Astrocyte (in vitro differentiated cells and primary cell): ENCODE measurements around the gene RUSF1. TPM values are rescaled to one million over a fixed set of nuclear protein-coding genes. Genes with fewer than 3 reads are reported as not detected.

Source experiments
- DNase-seq: peaks from one replicate; pipeline ENCODE4 v3.0.0-alpha.2; 2010; ENCODE audit warnings: low read depth
- FAIRE-seq: peaks from 2 replicates; lab custom pipeline; 2011; peaks lifted over from hg19 to GRCh38; lab: Jason Lieb, UNC
- H2AFZ ChIP-seq: 2 replicates; pipeline ENCODE4 v1.6.0; 2012; ENCODE audit warnings: low read depth, low read length, inconsistent platforms
- H3K27ac ChIP-seq: 2 replicates; pipeline ENCODE4 v1.5.1; 2011; ENCODE audit warnings: low read depth, low read length, inconsistent platforms
- H3K27me3 ChIP-seq: 2 replicates; pipeline ENCODE4 v1.6.0; 2011; ENCODE audit warnings: low read length, inconsistent platforms; ENCODE audit not compliant: insufficient read depth
- H3K36me3 ChIP-seq: 2 replicates; pipeline ENCODE4 v1.5.1; 2011; ENCODE audit warnings: low read length, inconsistent platforms; ENCODE audit not compliant: insufficient read depth
- H3K4me1 ChIP-seq: 2 replicates; pipeline ENCODE4 v1.5.1; 2011; ENCODE audit warnings: low read length, inconsistent platforms; ENCODE audit not compliant: insufficient read depth
- H3K4me2 ChIP-seq: 2 replicates; pipeline ENCODE4 v1.6.0; 2012; ENCODE audit warnings: low read length, inconsistent platforms
- H3K4me3 ChIP-seq: 2 replicates; pipeline ENCODE4 v1.5.1; 2011; ENCODE audit warnings: low read depth, mild to moderate bottlenecking, low read length, inconsistent platforms; ENCODE audit not compliant: insufficient read depth
- H3K79me2 ChIP-seq: 2 replicates; pipeline ENCODE4 v1.6.0; 2012; ENCODE audit warnings: mild to moderate bottlenecking, low read length, inconsistent platforms; ENCODE audit not compliant: insufficient read depth
- H3K9ac ChIP-seq: 2 replicates; pipeline ENCODE4 v1.6.0; 2012; ENCODE audit warnings: mild to moderate bottlenecking, low read length, inconsistent platforms
- H3K9me3 ChIP-seq: 2 replicates; pipeline ENCODE4 v1.5.1; 2012; ENCODE audit warnings: low read depth, mild to moderate bottlenecking, low read length, inconsistent platforms; ENCODE audit not compliant: insufficient read depth
- H4K20me1 ChIP-seq: 2 replicates; pipeline ENCODE4 v1.6.0; 2012; ENCODE audit warnings: low read length, inconsistent platforms; ENCODE audit not compliant: insufficient read depth
- H3K27ac Mint-ChIP-seq: one replicate; pipeline ENCODE4 v1.8.0; 2021; ENCODE audit warnings: mild to moderate bottlenecking, mixed read lengths; ENCODE audit not compliant: unreplicated experiment
- H3K27me3 Mint-ChIP-seq: one replicate; pipeline ENCODE4 v1.8.0; 2021; ENCODE audit warnings: low read depth, mixed read lengths; ENCODE audit not compliant: unreplicated experiment
- H3K36me3 Mint-ChIP-seq: one replicate; pipeline ENCODE4 v1.8.0; 2021; ENCODE audit warnings: low read depth, mixed read lengths; ENCODE audit not compliant: unreplicated experiment
- H3K4me1 Mint-ChIP-seq: one replicate; pipeline ENCODE4 v1.8.0; 2021; ENCODE audit warnings: low read depth, mixed read lengths; ENCODE audit not compliant: unreplicated experiment
- H3K4me3 Mint-ChIP-seq: one replicate; pipeline ENCODE4 v1.8.0; 2021; ENCODE audit warnings: mild to moderate bottlenecking, moderate library complexity, mixed read lengths; ENCODE audit not compliant: unreplicated experiment
- H3K9me3 Mint-ChIP-seq: one replicate; pipeline ENCODE4 v1.8.0; 2021; ENCODE audit warnings: mild to moderate bottlenecking, mixed read lengths; ENCODE audit not compliant: unreplicated experiment
- CTCF ChIP-seq: IDR thresholded peaks from 2 replicates; pipeline ENCODE4 v1.5.1; 2011; ENCODE audit warnings: low read depth, mild to moderate bottlenecking, inconsistent platforms, low read length, moderate library complexity; ENCODE audit not compliant: insufficient read depth
- EZH2 ChIP-seq: IDR thresholded peaks from 2 replicates; pipeline ENCODE4 v1.6.1; 2012; ENCODE audit warnings: mild to moderate bottlenecking, low read length, inconsistent platforms; ENCODE audit not compliant: insufficient read depth
- total RNA-seq: library from RNA; stranded (reverse); gene quantifications from 2 replicates; pipeline ENCODE4 v1.2.1, GENCODE V29; 2021

RUSF1 gene
- total RNA-seq, 1 donor from 2014 or later: 33.9 TPM

- Histone ChIP-seq H3K27me3 (no peaks in the 10 kb centered on the region), H4K20me1 (peaks cover 42% of the 10 kb centered on the region), H3K79me2 (peaks cover 56% of the 10 kb centered on the region), H3K36me3 (peaks cover 2% of the 10 kb centered on the region), H3K9ac (peak overlapping the region; percentile 97), H2AFZ (peak overlapping the region; percentile 94), H3K9me3 (no peaks in the 10 kb centered on the region), H3K4me2 (peak overlapping the region; percentile 89), H3K4me1 (peaks cover 44% of the 10 kb centered on the region), H3K4me3 (peak overlapping the region; percentile 77), H3K27ac (peak overlapping the region; percentile 99)
- Mint-ChIP-seq H3K4me3 (peak overlapping the region; percentile 89), H3K27ac (peak overlapping the region; percentile 59), H3K36me3 (peaks cover 2% of the 10 kb centered on the region), H3K27me3 (no peaks in the 10 kb centered on the region), H3K9me3 (no peaks in the 10 kb centered on the region), H3K4me1 (peaks cover 29% of the 10 kb centered on the region)
- DNase-seq (peak; percentile 49), FAIRE-seq (no peak)
- TF ChIP-seq CTCF (no peak), EZH2 (no peak)
Measured at GRCh38 chr16:31458073-31458843, 49.9 kb downstream of the RUSF1 start.

GRCh38 chr16:31456988-31457360, 51.2 kb downstream of the RUSF1 start:
- H3K4me1 Mint-ChIP-seq: peaks cover 38% of the 10 kb centered on the region
- no peak for TF ChIP-seq EZH2
- TF ChIP-seq CTCF: no peak
- Histone ChIP-seq H3K79me2 (peaks cover 56% of the 10 kb centered on the region), H2AFZ (no peak overlapping the region), H3K9me3 (no peaks in the 10 kb centered on the region), H3K9ac (no peak overlapping the region), H4K20me1 (peaks cover 45% of the 10 kb centered on the region), H3K4me2 (peak overlapping the region; percentile 89), H3K4me3 (no peak overlapping the region), H3K27me3 (no peaks in the 10 kb centered on the region), H3K4me1 (peaks cover 55% of the 10 kb centered on the region), H3K27ac (no peak overlapping the region), H3K36me3 (no peaks in the 10 kb centered on the region)
- peak overlapping the region; percentile 34 for H3K27ac Mint-ChIP-seq
- FAIRE-seq (no peak), DNase-seq (no peak)
- H3K27me3 Mint-ChIP-seq: no peaks in the 10 kb centered on the region
- H3K36me3 Mint-ChIP-seq: peaks cover 2% of the 10 kb centered on the region
- peak overlapping the region; percentile 66 for H3K4me3 Mint-ChIP-seq
- no peaks in the 10 kb centered on the region for H3K9me3 Mint-ChIP-seq
